Measurements from ENCODE around the gene ABHD2.
"Not testable (repeated sequence)": the region's sequence is repeated elsewhere in the genome, so short reads cannot be mapped to it uniquely, and the experiment has no call there.

Gene ABHD2

DNA sequence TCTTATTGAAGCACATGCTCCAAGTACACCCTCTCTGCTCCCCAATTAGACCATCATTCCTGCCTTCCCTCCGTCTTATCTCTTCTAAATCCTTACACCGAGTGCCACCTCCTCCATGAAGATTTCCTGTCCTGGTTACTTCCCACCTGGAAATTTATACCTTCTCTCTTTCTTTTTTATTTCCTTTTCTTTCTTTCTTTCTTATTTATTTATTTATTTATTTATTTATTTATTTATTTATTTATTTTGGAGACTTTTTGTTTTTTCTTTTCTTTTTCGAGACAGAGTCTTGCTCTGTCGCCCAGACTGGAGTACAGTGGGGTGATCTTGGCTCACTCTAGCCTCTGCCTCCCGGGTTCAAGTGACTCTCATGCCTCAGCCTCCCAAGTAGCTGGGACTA is 45.9 kb upstream of the ABHD2 start:
- no peaks in the 10 kb centered on the region for H4K20me1 ChIP-seq (ENCODE audit: control insufficient read depth, insufficient read depth, low read depth, low read length)
- H3K27me3 ChIP-seq (ENCODE audit: control insufficient read depth, low read length): no peaks in the 10 kb centered on the region
- no peak for TF ChIP-seq EZH2phosphoT487 (IDR thresholded peaks at IDR 0.05; ENCODE audit: borderline replicate concordance, low read length)
- TF ChIP-seq, protein P1, sequence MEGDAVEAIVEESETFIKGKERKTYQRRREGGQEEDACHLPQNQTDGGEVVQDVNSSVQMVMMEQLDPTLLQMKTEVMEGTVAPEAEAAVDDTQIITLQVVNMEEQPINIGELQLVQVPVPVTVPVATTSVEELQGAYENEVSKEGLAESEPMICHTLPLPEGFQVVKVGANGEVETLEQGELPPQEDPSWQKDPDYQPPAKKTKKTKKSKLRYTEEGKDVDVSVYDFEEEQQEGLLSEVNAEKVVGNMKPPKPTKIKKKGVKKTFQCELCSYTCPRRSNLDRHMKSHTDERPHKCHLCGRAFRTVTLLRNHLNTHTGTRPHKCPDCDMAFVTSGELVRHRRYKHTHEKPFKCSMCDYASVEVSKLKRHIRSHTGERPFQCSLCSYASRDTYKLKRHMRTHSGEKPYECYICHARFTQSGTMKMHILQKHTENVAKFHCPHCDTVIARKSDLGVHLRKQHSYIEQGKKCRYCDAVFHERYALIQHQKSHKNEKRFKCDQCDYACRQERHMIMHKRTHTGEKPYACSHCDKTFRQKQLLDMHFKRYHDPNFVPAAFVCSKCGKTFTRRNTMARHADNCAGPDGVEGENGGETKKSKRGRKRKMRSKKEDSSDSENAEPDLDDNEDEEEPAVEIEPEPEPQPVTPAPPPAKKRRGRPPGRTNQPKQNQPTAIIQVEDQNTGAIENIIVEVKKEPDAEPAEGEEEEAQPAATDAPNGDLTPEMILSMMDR (IDR thresholded peaks at IDR 0.05; ENCODE audit: low read depth, low read length, poor library complexity, severe bottlenecking): no peak
- H3K36me3 ChIP-seq (ENCODE audit: control insufficient read depth, low read length): no peaks in the 10 kb centered on the region
- no peaks in the 10 kb centered on the region for H3K9me2 ChIP-seq (replicated peaks; ENCODE audit: control insufficient read depth, low read length)
- H3K27ac ChIP-seq (ENCODE audit: low read depth, low read length): no peak overlapping the region
- H3K9me3 ChIP-seq (ENCODE audit: control insufficient read depth, insufficient read depth, low read length): no peaks in the 10 kb centered on the region
- H3K4me1 ChIP-seq (ENCODE audit: control insufficient read depth, low read length): no peaks in the 10 kb centered on the region
- no peak overlapping the region for H3K4me2 ChIP-seq (ENCODE audit: low read length)
- no peaks in the 10 kb centered on the region for H3K79me2 ChIP-seq (ENCODE audit: control insufficient read depth, low read length)
- no peak overlapping the region for H3K4me3 ChIP-seq (ENCODE audit: low read length)
- H3F3A ChIP-seq (ENCODE audit: control insufficient read depth, insufficient read depth): no peaks in the 10 kb centered on the region

DNA sequence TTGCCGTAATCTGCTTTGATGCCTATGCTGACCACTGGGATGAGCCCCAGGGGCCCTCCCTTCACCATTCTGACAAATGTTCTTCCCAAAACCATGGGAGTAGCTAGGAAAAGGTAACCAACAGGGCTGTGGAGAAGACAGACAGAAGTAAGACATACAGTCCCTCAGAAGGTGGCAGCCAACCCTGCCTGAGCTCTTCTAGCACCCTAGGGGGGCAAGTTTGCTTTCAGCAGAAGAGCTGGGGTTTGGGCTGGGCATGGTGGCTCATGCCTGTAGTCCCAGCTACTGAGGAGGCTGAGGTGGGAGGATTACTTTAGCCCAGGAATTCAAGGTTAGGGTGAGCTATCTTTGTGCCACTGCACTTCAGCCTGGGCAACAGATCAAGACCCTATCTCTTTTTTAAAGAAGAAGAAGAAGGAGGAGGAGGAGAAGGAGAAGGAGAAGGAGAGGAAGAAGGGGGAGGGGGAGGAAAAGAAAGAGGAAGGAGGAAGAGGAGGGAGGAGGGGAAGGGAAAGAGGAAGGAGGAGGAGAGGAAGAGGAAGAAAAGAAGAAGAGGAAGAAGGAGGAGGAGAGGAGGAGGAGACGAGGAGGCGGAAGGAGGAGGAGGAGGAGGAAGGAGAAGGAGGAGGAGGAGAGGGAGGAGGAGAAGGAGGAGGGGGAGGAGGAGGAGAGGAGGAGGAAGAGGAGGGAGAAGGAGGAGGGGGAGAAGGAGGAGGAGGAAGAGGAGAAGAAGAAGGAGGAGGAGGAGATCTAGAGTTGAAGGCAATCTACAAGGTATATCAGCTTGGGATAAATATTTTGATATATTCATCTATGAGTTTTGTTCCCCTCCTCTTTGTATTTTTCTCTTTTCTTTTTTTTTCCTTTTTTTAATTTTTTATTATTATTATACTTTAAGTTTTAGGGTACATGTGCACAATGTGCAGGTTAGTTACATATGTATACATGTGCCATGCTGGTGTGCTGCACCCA is 44.9 kb upstream of the ABHD2 start:
- Histone ChIP-seq H3K4me2 (ENCODE audit: low read length) (no peak overlapping the region), H3K79me2 (ENCODE audit: control insufficient read depth, low read length) (no peaks in the 10 kb centered on the region), H4K20me1 (ENCODE audit: control insufficient read depth, insufficient read depth, low read depth, low read length) (no peaks in the 10 kb centered on the region), H3K27ac (ENCODE audit: low read depth, low read length) (no peak overlapping the region), H3K9me3 (ENCODE audit: control insufficient read depth, insufficient read depth, low read length) (no peaks in the 10 kb centered on the region), H3K4me3 (ENCODE audit: low read length) (no peak overlapping the region), H3K27me3 (ENCODE audit: control insufficient read depth, low read length) (no peaks in the 10 kb centered on the region), H3K36me3 (ENCODE audit: control insufficient read depth, low read length) (no peaks in the 10 kb centered on the region), H3K4me1 (ENCODE audit: control insufficient read depth, low read length) (no peaks in the 10 kb centered on the region), H3F3A (ENCODE audit: control insufficient read depth, insufficient read depth) (no peaks in the 10 kb centered on the region), H3K9me2 (replicated peaks; ENCODE audit: control insufficient read depth, low read length) (no peaks in the 10 kb centered on the region)
- TF ChIP-seq, protein P1 (IDR thresholded peaks at IDR 0.05; ENCODE audit: low read depth, low read length, poor library complexity, severe bottlenecking): no peak
- TF ChIP-seq EZH2phosphoT487 (IDR thresholded peaks at IDR 0.05; ENCODE audit: borderline replicate concordance, low read length): no peak

DNA sequence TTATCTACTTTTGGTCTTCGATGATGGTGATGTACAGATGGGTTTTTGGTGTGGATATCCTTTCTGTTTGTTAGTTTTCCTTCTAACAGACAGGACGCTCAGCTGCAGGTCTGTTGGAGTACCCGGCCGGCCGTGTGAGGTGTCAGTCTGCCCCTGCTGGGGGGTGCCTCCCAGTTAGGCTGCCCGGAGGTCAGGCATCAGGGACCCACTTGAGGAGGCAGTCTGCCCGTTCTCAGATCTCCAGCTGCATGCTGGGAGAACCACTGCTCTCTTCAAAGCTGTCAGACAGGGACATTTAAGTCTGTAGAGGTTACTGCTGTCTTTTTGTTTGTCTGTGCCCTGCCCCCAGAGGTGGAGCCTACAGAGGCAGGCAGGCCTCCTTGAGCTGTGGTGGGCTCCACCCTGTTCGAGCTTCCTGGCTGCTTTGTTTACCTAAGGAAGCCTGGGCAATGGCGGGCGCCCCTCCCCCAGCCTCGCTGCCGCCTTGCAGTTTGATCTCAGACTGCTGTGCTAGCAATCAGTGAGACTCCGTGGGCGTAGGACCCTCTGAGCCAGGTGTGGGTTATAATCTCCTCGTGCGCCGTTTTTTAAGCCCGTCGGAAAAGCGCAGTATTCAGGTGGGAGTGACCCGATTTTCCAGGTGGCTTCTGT is 39.1 kb upstream of the ABHD2 start:
- not testable (repeated sequence) for H4K20me1 ChIP-seq (ENCODE audit: control insufficient read depth, insufficient read depth, low read depth, low read length); H3F3A ChIP-seq (ENCODE audit: control insufficient read depth, insufficient read depth); H3K79me2 ChIP-seq (ENCODE audit: control insufficient read depth, low read length); H3K4me3 ChIP-seq (ENCODE audit: low read length); H3K9me2 ChIP-seq (replicated peaks; ENCODE audit: control insufficient read depth, low read length); H3K4me1 ChIP-seq (ENCODE audit: control insufficient read depth, low read length); H3K4me2 ChIP-seq (ENCODE audit: low read length); H3K27ac ChIP-seq (ENCODE audit: low read depth, low read length); H3K27me3 ChIP-seq (ENCODE audit: control insufficient read depth, low read length); H3K9me3 ChIP-seq (ENCODE audit: control insufficient read depth, insufficient read depth, low read length); H3K36me3 ChIP-seq (ENCODE audit: control insufficient read depth, low read length)

DNA sequence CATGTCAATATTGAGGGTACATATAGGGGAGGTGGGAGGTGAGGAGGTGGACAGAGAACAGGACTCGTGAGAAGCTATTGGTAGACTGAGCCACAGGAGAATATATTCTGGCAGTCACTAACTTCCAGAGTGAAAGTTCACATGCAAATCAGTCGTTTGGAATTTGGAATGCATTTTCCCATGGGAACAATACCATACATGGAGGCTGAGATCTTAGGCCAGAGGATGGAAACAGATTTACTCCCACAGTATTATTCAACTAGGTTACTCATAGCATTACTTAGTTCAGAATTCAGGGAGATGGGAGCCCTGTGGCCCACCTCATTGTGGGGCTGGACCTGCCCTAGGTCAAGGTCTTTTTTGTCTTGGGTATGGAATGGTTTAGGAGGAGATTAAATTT is 36.4 kb upstream of the ABHD2 start:
- H3K27ac ChIP-seq (ENCODE audit: low read depth, low read length): no peak overlapping the region
- H3K4me3 ChIP-seq (ENCODE audit: low read length): no peak overlapping the region
- H4K20me1 ChIP-seq (ENCODE audit: control insufficient read depth, insufficient read depth, low read depth, low read length): no peaks in the 10 kb centered on the region
- no peaks in the 10 kb centered on the region for H3K9me2 ChIP-seq (replicated peaks; ENCODE audit: control insufficient read depth, low read length)
- H3K4me1 ChIP-seq (ENCODE audit: control insufficient read depth, low read length): no peaks in the 10 kb centered on the region
- no peaks in the 10 kb centered on the region for H3K27me3 ChIP-seq (ENCODE audit: control insufficient read depth, low read length)
- TF ChIP-seq EZH2phosphoT487 (IDR thresholded peaks at IDR 0.05; ENCODE audit: borderline replicate concordance, low read length): no peak
- TF ChIP-seq, protein P1 (IDR thresholded peaks at IDR 0.05; ENCODE audit: low read depth, low read length, poor library complexity, severe bottlenecking): no peak
- no peaks in the 10 kb centered on the region for H3K79me2 ChIP-seq (ENCODE audit: control insufficient read depth, low read length)
- H3K36me3 ChIP-seq (ENCODE audit: control insufficient read depth, low read length): no peaks in the 10 kb centered on the region
- H3K4me2 ChIP-seq (ENCODE audit: low read length): no peak overlapping the region
- no peaks in the 10 kb centered on the region for H3F3A ChIP-seq (ENCODE audit: control insufficient read depth, insufficient read depth)
- H3K9me3 ChIP-seq (ENCODE audit: control insufficient read depth, insufficient read depth, low read length): no peaks in the 10 kb centered on the region

All from DOHH2 (cell line).